Measurements from ENCODE around the gene SERPINB10. TPM values are rescaled to one million over a fixed set of nuclear protein-coding genes. Genes with fewer than 3 reads are reported as not detected.

The SERPINB10 gene
- total and polyA plus RNA-seq, 12 donors = 0.06 TPM; not detected in 11

DNA sequence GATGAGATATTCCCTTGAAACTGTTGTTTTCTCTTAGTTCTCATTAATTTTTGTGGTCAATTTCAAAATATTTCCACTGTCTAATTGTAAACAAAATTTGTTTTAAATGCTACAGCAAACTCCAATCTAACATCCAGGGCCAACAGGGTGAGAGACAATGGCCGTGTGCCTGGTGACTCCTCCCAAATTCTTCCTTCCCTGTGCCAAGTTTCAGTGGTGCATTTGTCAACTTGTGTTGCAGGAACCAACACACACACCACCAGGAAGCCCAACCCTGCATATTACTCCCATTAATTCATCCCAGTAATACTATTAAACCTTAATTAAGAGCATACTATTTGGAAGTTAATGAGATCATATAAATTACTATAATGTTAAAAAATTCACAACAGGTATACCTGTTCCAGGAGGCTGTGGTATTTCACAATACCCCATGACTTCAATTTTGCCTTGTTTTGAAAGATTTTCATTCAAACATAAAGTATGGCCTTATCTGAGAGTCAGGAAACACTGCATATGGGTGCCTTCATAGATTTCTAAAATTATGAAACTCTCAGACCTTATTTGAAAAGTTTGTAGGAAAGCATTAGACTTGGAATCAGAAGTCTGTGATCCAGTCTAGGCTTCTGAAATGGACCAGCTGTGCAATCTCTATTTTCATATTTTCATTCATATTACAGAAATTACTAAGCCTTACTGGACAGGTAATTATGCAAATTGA, 19.1 kb upstream of the SERPINB10 start:
- Histone ChIP-seq H3K36me3 (replicated peaks in 1 of 2) (no peaks in the 10 kb centered on the region), H3K27ac (no peak overlapping the region), H3K9me3 (replicated peaks in 1 of 3) (no peaks in the 10 kb centered on the region), H3K4me3 (no peak overlapping the region), H3K4me1 (replicated peaks in 1 of 2) (no peaks in the 10 kb centered on the region), H3K27me3 (peaks cover 7% of the 10 kb centered on the region)
- WGBS, 4 donors = 0 to 20% (median 10%) methylated on average over 1 of the region's 1 CpG
- no peak for DNase-seq
- TF ChIP-seq POLR2A (IDR thresholded peaks at IDR 0.05) = no peak
- no peak for TF ChIP-seq CTCF (IDR thresholded peaks at IDR 0.05)
- intact Hi-C loops (cut with DNase I) = no loop called here

DNA sequence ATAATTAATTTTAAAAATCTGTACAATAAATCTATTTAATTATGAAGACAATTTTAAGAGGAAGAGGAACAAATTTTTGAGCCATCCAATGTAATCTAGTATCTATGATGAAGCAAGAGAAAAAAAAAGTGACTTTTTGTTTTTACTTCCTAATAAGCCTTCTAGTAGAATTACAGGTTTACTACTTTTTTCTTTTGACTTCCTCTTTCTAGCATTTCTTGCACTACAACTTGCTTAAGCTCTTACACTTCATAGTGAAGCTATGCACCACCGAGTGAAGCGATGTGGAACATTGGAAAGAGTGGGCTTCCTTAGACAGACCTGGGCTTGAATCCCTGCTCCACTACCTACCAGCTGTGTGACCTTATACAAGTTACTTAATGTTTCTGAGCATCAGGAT, 18.1 kb upstream of the SERPINB10 start:
- WGBS, 4 donors = 55 to 81% (median 71%) methylated on average over 2 of the region's 2 CpGs
- H3K36me3 ChIP-seq (replicated peaks in 1 of 2) = no peaks in the 10 kb centered on the region
- intact Hi-C loops (cut with DNase I) = no loop called here

DNA sequence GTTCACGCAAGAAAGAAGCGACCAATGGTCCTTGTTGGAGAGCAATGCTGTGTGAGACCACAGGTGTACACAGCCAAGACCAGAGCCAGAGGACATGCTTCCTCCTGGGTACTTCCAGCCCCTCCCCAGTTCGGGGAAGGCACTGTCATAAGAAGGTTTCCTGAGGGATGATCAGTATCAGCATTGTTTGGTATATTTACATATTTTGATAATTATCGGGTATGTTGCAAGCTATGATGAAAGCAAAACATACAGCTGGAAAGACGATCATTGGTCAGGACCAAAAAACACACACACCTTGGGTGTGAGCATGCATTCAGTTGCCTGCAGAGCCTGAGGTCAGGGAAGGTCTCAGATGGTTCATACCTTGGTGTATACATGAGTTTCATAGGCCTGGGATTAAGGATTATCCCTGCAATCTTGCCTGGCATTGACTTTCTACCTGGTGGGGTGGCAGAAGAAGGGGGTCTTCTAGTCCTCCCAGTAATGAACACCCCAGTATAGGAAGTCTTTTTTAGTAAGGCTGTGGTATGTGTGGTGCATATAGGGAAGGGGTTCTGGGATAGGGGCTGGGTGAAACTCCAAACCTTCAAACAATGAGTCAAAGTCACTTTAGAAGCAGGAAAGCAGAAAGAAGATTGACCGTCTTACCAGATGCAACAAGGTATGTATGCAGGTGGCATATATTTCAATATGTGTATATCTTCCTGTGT, 17.4 kb upstream of the SERPINB10 start:
- Histone ChIP-seq H3K27ac (no peak overlapping the region), H3K36me3 (replicated peaks in 1 of 2) (no peaks in the 10 kb centered on the region), H3K4me1 (replicated peaks in 1 of 2) (no peaks in the 10 kb centered on the region), H3K4me3 (no peak overlapping the region), H3K27me3 (peaks cover 7% of the 10 kb centered on the region), H3K9me3 (replicated peaks in 1 of 3) (no peaks in the 10 kb centered on the region)
- DNase-seq = no peak
- intact Hi-C loops (cut with DNase I) = no loop called here
- TF ChIP-seq CTCF (IDR thresholded peaks at IDR 0.05) (no peak), POLR2A (IDR thresholded peaks at IDR 0.05) (no peak)
- 72 to 80% (median 74%) methylated on average over 6 of the region's 6 CpGs for WGBS, 4 donors

More for the DNA sequence above, 18.1 kb upstream of the SERPINB10 start:
- Histone ChIP-seq H3K27ac (no peak overlapping the region), H3K4me3 (no peak overlapping the region), H3K27me3 (peaks cover 7% of the 10 kb centered on the region), H3K4me1 (replicated peaks in 1 of 2) (no peaks in the 10 kb centered on the region), H3K9me3 (replicated peaks in 1 of 3) (no peaks in the 10 kb centered on the region)
- DNase-seq = no peak
- TF ChIP-seq POLR2A (IDR thresholded peaks at IDR 0.05) = no peak
- no peak for TF ChIP-seq CTCF (IDR thresholded peaks at IDR 0.05)

DNA sequence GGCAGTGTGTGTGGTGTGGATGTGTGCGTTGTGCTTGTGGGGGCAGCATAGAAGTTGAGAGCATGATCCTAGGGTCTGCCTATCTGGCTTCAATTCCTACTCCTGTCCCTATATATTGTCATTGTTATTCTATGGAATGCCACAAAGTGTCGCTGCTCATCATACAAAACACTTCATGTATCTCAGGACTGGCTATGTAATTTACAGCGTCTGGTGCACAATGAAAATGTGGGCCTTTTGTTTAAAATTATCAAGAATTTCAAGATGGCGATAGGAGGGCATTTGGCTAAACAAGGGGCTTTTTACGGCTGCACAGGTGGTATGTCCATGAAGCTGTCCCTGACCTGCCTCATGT, 16.8 kb upstream of the SERPINB10 start:
- Histone ChIP-seq H3K27me3 (peaks cover 7% of the 10 kb centered on the region), H3K27ac (no peak overlapping the region), H3K36me3 (replicated peaks in 1 of 2) (no peaks in the 10 kb centered on the region), H3K9me3 (replicated peaks in 1 of 3) (no peaks in the 10 kb centered on the region), H3K4me3 (no peak overlapping the region), H3K4me1 (replicated peaks in 1 of 2) (no peaks in the 10 kb centered on the region)
- 65 to 76% (median 70%) methylated on average over 5 of the region's 5 CpGs for WGBS, 4 donors
- TF ChIP-seq CTCF (IDR thresholded peaks at IDR 0.05) (no peak), POLR2A (IDR thresholded peaks at IDR 0.05) (no peak)
- no peak for DNase-seq
- intact Hi-C loops (cut with DNase I) = no loop called here

Data from adrenal gland (tissue), 12 donors.